HG03439 (cell line): Measurements from ENCODE around the gene PDE4B.

Source experiments
- ATAC-seq: cut with Tn5 transposase; IDR thresholded peaks from one replicate; pipeline ENCODE4 v1.9.1; 2021; ENCODE audit warnings: mild to moderate bottlenecking, moderate library complexity; ENCODE audit not compliant: unreplicated experiment

PDE4B gene

DNA sequence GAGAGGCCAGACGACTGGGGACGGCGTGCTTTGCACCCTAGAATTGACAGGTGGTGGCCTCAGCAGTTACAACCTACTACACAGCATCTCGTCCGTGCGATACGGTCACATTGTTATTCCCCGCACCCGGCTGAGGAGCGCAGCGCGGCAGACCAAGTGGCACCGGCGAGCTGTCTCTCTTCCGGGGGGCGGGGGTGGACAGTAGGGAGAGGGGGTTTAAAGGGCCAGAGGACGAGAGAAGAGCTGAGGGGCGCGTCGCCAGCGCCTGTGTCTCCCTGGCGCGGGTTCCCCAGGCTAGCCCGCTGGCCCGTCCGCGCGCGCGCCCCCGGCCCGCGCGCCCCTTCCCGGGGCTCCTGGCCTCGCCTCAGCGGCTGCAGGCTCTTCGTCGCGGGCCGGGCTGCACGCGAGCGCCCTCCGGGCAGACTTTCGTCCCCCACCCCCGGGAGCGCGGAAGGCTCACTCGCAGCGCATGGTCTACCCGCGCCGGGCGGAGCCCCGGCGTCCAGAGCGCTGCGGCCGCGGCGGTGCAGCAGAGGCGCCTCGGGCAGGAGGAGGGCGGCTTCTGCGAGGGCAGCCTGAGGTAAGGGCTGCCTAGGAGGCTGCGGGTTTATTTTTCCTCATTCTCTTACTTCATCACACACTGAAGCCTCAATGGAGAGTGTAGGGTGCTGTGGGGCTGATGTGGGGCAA lies at the start of gene PDE4B:
PDE4B (plus strand) TSS at position 227 of the 690 bp plus-strand sequence.
- no peak for ATAC-seq

GRCh38 chr1:65744731-65745130 lies 48.0 kb upstream of the PDE4B start:
- ATAC-seq: no peak

DNA sequence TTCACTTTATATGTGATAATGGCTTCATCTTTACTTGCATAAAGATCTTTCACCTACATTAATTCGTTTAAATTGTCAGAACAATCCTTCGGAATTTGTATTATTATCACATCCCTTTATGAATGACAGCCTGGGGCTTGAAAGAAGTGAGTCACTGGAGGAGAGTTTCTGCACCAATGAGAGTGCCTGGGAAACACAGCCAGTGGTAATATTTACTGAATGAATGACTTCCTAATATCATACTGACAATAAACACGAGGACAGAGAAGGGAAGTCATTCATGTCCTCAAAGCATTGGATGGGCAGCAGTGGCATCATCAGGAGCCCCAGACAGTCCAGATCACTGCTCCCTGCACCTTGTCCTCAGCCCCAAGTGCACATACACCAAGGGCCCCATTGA lies 40.7 kb upstream of the PDE4B start:
- no peak for ATAC-seq

GRCh38 chr1:65756616-65757015 lies 36.1 kb upstream of the PDE4B start:
- ATAC-seq: no peak

- no peak for ATAC-seq
Observed at GRCh38 chr1:65757531-65757930, 35.2 kb upstream of the PDE4B start.

DNA sequence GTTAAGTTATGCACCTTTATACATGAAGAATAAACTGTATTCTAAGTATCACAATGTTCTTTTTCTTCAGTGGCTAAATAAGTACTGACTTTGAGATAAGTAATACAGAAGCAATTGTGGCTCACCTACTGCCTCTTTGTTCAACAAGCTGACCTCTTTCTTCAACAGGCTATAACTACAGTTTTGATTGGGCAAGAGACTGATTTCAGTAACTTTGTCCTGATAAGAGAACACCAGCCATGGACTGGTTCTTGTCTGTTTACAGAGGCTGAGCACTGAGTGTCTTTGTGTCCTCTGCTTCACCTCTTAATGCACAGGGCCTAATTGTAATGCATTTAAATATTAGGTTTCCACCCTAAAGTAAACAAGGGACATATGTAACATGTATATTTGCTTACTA lies 34.6 kb upstream of the PDE4B start:
- no peak for ATAC-seq

DNA sequence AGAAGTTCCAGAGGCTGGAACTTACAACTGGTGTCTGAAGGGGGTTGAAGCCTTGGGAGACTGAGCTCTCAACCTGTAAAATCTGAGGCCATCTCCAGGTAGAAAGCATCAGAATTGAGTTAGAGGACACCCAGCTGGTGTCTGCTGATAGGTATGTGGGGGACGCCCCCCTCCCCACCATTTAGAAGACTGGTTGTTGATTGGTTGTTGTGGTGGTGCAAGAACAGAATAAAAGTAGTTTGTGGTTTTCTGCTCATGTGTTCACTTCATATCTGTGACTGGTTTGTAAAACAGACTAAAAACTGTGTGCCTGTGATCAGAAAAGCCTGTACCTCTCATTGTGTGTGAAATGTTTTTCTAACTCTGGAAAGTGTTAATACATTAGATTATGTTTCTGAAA lies 33.2 kb upstream of the PDE4B start:
- no peak for ATAC-seq

DNA sequence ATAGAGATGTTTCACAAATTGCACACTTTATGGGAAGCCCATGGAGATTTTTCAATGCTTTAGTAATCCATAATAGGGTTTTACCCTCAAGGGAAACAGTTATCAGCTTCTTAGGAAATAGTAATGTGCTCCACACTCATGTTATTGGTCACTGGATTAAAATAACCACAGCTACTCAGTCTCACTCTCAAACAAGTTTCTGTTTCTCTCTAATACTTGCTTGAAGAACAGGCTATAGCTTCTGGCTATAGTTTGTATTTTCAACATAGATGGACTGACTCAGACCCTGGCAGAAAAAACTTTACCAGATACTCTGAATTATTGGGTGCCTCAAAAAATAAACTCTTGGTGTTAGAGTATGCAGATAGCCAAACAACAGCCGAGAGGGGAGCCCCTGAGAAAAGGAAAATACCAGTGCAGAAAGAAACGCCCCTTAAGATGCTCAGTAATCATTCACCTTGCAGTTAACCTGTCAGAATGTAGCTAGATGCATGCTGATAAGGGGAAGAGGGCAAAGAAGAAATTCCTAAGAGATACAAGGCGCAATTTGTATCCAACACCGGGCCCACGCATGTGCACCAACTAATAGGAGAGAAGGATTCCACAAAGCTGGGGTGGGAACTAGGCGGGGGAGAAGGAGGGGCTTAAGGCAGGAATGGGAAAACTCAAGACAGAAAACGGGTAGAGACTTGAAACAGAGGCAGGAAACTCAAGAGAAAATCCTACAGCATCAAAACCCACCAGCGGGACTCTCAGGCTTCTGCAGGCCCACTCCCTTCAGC lies 30.4 kb upstream of the PDE4B start:
- no peak for ATAC-seq

- ATAC-seq: no peak
Observed at GRCh38 chr1:65764052-65764451, 28.6 kb upstream of the PDE4B start.

- ATAC-seq: no peak
Observed at GRCh38 chr1:65765631-65766030, 27.1 kb upstream of the PDE4B start.

DNA sequence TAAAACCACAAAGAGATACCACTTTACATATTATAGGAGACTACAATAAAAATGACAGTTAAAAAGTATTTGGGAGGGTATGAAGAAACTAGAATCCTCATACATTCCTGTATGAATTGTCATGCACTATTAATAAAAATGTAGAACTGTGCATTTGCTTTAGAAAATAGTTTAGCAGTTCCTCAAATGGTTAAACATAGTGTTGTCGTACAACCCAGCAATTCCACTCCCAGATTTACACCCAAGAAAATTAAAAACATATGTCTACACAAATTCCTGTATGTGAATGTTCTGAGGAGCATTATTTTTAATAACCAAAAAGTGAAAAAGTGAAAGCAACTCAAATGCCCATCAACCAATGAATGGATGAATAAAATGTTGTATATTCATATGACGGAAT lies 23.1 kb upstream of the PDE4B start:
- no peak for ATAC-seq

GRCh38 chr1:65772607-65773006 lies 20.1 kb upstream of the PDE4B start:
- ATAC-seq: no peak

- ATAC-seq: no peak
Observed at GRCh38 chr1:65773391-65774123, 19.1 kb upstream of the PDE4B start.

DNA sequence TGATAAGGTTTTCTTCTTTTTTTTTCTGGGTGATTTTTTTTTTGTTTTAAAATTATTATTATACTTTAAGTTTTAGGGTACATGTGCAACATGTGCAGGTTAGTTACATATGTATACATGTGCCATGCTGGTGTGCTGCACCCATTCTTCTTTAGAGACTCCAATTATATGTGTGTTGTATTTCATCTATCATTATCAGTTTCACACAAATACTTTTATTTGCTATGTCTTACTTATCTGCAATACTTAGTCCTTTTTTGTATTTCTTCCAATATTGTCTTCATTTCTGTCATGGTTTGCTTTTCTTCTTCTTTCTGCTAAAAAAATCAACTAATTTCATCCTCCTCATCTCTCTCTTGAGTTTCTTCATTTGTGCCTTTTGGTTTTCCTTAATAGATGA lies 3.9 kb upstream of the PDE4B start:
- ATAC-seq: no peak

GRCh38 chr1:65791396-65791795 lies 1.3 kb upstream of the PDE4B start:
- no peak for ATAC-seq

DNA sequence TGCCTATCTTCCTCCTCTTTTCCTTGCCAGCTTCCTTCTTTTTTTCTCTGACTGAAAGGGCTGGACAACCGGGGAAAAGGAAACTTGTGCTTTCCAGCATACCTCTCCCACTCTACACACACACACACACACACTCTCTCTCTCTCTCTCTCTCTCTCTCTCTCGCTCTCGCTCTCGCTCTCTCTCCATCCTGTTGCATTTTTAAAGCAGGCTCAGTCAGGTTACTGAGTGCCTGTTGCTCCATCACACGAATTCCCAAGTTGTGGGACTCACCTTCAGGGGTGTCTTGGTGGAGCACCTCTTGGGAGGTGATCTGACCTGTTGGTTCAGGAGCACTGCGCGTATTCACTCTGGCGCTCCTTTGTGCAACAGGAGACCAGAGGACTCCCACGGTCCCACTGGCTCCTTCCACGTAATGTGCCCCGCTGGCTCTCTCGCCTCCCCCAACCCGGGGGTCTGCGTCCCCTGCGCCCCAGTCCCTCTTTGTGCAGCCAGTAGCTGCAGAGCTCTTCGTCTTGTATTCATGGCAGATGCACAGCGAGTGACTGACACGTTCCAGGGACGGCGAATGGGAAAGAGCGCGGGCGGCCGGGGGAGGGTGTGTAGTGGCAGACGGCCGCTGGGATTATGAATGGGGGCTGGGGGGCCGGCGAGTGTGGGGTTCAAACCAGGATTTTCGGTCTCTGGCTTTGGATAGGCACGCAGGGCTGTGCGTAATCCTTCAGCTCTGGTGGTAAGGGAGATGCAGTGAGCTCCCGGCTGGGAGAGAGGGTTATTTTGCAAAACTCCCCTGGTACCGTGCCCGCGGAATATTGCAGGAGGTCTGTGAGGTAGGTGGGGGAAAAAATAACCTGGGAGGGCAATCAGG lies 660 bp upstream of the PDE4B start:
- ATAC-seq: no peak

GRCh38 chr1:65793359-65793732 lies 651 bp downstream of the PDE4B start:
- ATAC-seq: no peak

- no peak for ATAC-seq
Observed at GRCh38 chr1:65795311-65795710, 2.6 kb downstream of the PDE4B start.

GRCh38 chr1:65799601-65800000 lies 6.9 kb downstream of the PDE4B start:
- no peak for ATAC-seq

DNA sequence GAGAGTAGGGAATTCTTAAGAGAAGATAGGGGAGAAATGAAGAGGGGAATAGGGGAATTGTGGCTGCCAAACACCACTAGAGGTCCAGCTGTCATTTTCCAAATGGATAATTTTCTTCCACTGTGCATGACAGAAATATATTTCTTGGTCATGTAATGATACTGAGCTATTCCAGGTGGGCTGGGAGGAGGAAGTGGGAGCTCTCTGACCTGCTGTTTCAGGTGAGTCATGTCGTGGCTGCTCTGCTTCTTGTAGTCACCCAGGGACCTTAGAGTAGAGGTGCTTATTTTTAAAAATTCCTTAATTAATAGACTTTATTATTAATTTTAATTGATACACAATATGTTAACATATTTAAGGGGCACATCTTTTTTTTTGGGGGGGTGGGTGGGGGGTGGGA lies 11.9 kb downstream of the PDE4B start:
- no peak for ATAC-seq

DNA sequence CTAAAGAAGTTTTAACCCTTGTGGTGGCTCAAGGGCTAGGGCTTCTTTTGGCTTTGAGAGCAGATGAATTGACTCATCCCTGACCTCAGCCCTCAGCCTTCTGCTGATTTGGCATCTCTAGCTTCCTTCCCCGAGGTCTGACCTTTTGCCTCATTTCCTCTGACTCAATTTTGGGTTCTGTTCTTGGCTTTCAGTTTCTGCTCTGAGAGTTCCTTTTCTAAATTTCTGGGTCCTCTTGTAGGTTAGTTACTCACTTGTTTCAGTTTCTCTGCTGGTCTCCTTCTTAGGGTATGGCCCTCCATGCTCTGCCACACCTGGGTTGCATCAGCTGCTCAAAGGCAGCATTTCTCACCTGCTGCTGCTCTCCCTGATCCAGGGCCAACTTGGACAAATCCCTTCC lies 19.4 kb downstream of the PDE4B start:
- ATAC-seq: peak; percentile 100
